HG03045 (cell line): ENCODE measurements around the gene WBP1.
A peak's percentile ranks its signal among the peaks of the same experiment; 100 is the strongest.
"Not testable (repeated sequence)": the region's sequence is repeated elsewhere in the genome, so short reads cannot be mapped to it uniquely, and the experiment has no call there.

Experiments used
- ATAC-seq: cut with Tn5 transposase; IDR thresholded peaks from one replicate; pipeline ENCODE4 v1.9.1; 2021; ENCODE audit warnings: mild to moderate bottlenecking, moderate library complexity; ENCODE audit not compliant: unreplicated experiment

The WBP1 gene

GRCh38 chr2:74458132-74458937 lies at the start of gene WBP1:
WBP1 (plus strand) TSS chr2:74458438; CDS start chr2:74458603, 165 bp downstream.
- peak; percentile 85 for ATAC-seq

- no peak for ATAC-seq
Observed at GRCh38 chr2:74413001-74413698, 45.1 kb upstream of the WBP1 start.

- ATAC-seq, result no peak
Observed at GRCh38 chr2:74414441-74414840, 43.8 kb upstream of the WBP1 start.

GRCh38 chr2:74414881-74415761 lies 43.1 kb upstream of the WBP1 start:
- ATAC-seq, result no peak

- no peak for ATAC-seq
Observed at GRCh38 chr2:74415762-74416395, 42.4 kb upstream of the WBP1 start.

GRCh38 chr2:74416778-74417177 lies 41.5 kb upstream of the WBP1 start:
- no peak for ATAC-seq

GRCh38 chr2:74417197-74417596 lies 41.0 kb upstream of the WBP1 start:
- no peak for ATAC-seq

GRCh38 chr2:74417763-74418162 lies 40.5 kb upstream of the WBP1 start:
- ATAC-seq, result no peak

- ATAC-seq, result no peak
Observed at GRCh38 chr2:74418312-74418711, 39.9 kb upstream of the WBP1 start.

- ATAC-seq, result no peak
Observed at GRCh38 chr2:74419345-74419744, 38.9 kb upstream of the WBP1 start.

GRCh38 chr2:74420006-74420405 lies 38.2 kb upstream of the WBP1 start:
- ATAC-seq, result no peak

GRCh38 chr2:74420443-74421103 lies 37.7 kb upstream of the WBP1 start:
- not testable (repeated sequence) for ATAC-seq

- ATAC-seq, result peak; percentile 91
Observed at GRCh38 chr2:74421221-74421870, 36.9 kb upstream of the WBP1 start, which contains the start of the genes C2orf81 and WDR54. C2orf81 (minus strand) TSS chr2:74421619; CDS start chr2:74421560, 59 bp downstream. WDR54 (plus strand) TSS chr2:74421730; CDS start chr2:74422154, 424 bp downstream.

GRCh38 chr2:74423231-74424095 lies 34.8 kb upstream of the WBP1 start:
- ATAC-seq, result no peak

- no peak for ATAC-seq
Observed at GRCh38 chr2:74424139-74424992, 33.9 kb upstream of the WBP1 start.

- no peak for ATAC-seq
Observed at GRCh38 chr2:74424995-74425406, 33.2 kb upstream of the WBP1 start.

- no peak for ATAC-seq
Observed at GRCh38 chr2:74425523-74425922, 32.7 kb upstream of the WBP1 start.
